ENCODE results near the gene CSDE1.

CSDE1 gene

DNA sequence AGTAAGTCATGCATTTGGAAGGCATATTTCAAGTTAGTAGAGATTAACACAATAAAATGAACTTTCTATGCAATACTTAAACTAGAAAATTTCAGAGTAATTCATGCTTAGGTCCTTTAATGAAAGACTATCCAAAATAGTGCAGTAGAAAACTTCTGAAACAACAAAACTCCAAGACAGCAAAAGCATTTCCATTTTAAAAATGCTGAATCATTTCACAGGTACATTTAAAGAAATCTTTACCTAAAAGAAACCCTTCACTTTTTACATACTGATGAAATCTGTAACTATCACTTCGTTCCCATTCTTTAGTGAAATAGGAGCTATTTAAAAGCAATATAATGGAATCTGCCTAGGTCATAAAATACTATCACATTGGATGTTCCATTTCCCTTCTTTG, 17.5 kb downstream of the CSDE1 start:
- Histone ChIP-seq H3K36me3 (peaks cover 90% of the 10 kb centered on the region), H3K27me3 (no peaks in the 10 kb centered on the region), H3K4me1 (no peaks in the 10 kb centered on the region), H3K4me3 (ENCODE audit: low read depth, low read length) (no peak overlapping the region), H3K9me3 (no peaks in the 10 kb centered on the region)
- TF ChIP-seq, protein P1, sequence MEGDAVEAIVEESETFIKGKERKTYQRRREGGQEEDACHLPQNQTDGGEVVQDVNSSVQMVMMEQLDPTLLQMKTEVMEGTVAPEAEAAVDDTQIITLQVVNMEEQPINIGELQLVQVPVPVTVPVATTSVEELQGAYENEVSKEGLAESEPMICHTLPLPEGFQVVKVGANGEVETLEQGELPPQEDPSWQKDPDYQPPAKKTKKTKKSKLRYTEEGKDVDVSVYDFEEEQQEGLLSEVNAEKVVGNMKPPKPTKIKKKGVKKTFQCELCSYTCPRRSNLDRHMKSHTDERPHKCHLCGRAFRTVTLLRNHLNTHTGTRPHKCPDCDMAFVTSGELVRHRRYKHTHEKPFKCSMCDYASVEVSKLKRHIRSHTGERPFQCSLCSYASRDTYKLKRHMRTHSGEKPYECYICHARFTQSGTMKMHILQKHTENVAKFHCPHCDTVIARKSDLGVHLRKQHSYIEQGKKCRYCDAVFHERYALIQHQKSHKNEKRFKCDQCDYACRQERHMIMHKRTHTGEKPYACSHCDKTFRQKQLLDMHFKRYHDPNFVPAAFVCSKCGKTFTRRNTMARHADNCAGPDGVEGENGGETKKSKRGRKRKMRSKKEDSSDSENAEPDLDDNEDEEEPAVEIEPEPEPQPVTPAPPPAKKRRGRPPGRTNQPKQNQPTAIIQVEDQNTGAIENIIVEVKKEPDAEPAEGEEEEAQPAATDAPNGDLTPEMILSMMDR (IDR thresholded peaks at IDR 0.05; ENCODE audit: low read depth, low read length), result no peak
- DNase-seq, result no peak

GRCh38 chr1:114737314-114737849, 20.4 kb downstream of the CSDE1 start:
- H3K4me3 ChIP-seq (ENCODE audit: low read depth, low read length), result no peak overlapping the region
- no peak for DNase-seq
- TF ChIP-seq, protein P1 (IDR thresholded peaks at IDR 0.05; ENCODE audit: low read depth, low read length), result no peak
- H3K36me3 ChIP-seq, result peaks cover 92% of the 10 kb centered on the region
- H3K4me1 ChIP-seq, result no peaks in the 10 kb centered on the region
- no peaks in the 10 kb centered on the region for H3K9me3 ChIP-seq
- H3K27me3 ChIP-seq, result no peaks in the 10 kb centered on the region

DNA sequence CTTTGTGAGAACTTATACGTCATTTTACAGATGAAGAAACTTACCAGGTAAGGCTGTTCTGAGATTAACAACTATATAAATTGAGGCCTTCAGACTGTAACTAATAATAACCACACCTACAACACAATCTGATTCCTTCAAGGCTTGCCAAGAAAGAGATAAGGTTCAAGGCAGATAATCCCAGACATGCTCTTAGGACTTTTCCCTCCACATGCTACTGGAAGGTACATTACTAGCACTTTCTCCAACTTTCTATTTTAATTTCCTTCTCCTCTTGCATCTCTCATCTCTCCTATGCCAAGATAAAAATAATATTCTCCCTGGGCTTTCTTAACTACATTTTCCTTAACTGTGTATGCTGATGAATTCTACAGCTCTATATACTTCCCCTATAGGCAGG, 22.3 kb downstream of the CSDE1 start:
- no peak overlapping the region for H3K4me3 ChIP-seq (ENCODE audit: low read depth, low read length)
- TF ChIP-seq, protein P1 (IDR thresholded peaks at IDR 0.05; ENCODE audit: low read depth, low read length), result no peak
- peaks cover 93% of the 10 kb centered on the region for H3K36me3 ChIP-seq
- no peak for DNase-seq
- no peaks in the 10 kb centered on the region for H3K4me1 ChIP-seq
- H3K9me3 ChIP-seq, result no peaks in the 10 kb centered on the region
- no peaks in the 10 kb centered on the region for H3K27me3 ChIP-seq

- no peak overlapping the region for H3K4me3 ChIP-seq (ENCODE audit: low read depth, low read length)
- DNase-seq, result no peak
- TF ChIP-seq, protein P1 (IDR thresholded peaks at IDR 0.05; ENCODE audit: low read depth, low read length), result no peak
- H3K36me3 ChIP-seq, result peaks cover 94% of the 10 kb centered on the region
- H3K9me3 ChIP-seq, result no peaks in the 10 kb centered on the region
- no peaks in the 10 kb centered on the region for H3K27me3 ChIP-seq
- no peaks in the 10 kb centered on the region for H3K4me1 ChIP-seq
Observed at GRCh38 chr1:114729782-114730181, 28.0 kb downstream of the CSDE1 start.

DNA sequence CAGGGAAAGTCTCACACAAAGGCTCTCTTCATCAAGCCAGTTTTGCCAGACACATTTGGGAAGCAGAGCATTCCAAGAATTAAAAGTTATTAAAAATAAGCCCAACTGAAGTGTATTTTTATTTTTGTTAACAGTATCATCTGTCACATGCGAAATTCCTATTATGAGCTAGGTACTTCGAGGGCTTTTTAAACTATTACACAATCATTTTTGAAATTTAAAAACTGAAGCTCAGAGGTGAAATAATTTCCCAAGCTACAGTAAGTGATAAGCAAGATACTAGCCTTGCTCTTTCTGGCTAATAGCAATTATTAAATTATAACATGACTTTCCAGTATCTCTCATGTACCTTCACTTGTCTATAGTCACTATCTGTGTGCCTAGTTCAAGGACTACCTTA, 29.2 kb downstream of the CSDE1 start:
- Histone ChIP-seq H3K27me3 (no peaks in the 10 kb centered on the region), H3K4me3 (ENCODE audit: low read depth, low read length) (no peak overlapping the region), H3K4me1 (no peaks in the 10 kb centered on the region), H3K9me3 (no peaks in the 10 kb centered on the region), H3K36me3 (peaks cover 94% of the 10 kb centered on the region)
- DNase-seq, result no peak
- TF ChIP-seq, protein P1 (IDR thresholded peaks at IDR 0.05; ENCODE audit: low read depth, low read length), result no peak

GRCh38 chr1:114725230-114725629, 32.6 kb downstream of the CSDE1 start:
- Histone ChIP-seq H3K27me3 (no peaks in the 10 kb centered on the region), H3K4me1 (no peaks in the 10 kb centered on the region), H3K36me3 (peaks cover 93% of the 10 kb centered on the region), H3K4me3 (ENCODE audit: low read depth, low read length) (no peak overlapping the region), H3K9me3 (no peaks in the 10 kb centered on the region)
- no peak for DNase-seq
- TF ChIP-seq, protein P1 (IDR thresholded peaks at IDR 0.05; ENCODE audit: low read depth, low read length), result no peak

All from BE2C (cell line).